GM10248 (cell line): ENCODE results near the gene GIMAP6.

Experiments used
- CTCF ChIA-PET: fragments of 300-600 bp; sonication (Branson Sonifier 250); formaldehyde crosslinking; extraction: SDS; loops from one replicate; lab custom pipeline; 2021; ENCODE audit warnings: antibody characterized with exemption; lab: Yijun Ruan, JAX
- POLR2A ChIA-PET: fragments of 350-650 bp; sonication (Branson Sonifier 250); formaldehyde crosslinking; extraction: SDS; loops from one replicate; lab custom pipeline; 2020; ENCODE audit warnings: antibody characterized with exemption; lab: Yijun Ruan, JAX
- DNase-seq: peaks from one replicate; pipeline ENCODE4 v3.0.0; 2012; ENCODE audit errors: extremely low spot score
- CTCF ChIP-seq: IDR thresholded peaks from 2 replicates; pipeline ENCODE4 v1.5.1; 2012; ENCODE audit warnings: mild to moderate bottlenecking, low read depth; ENCODE audit errors: extremely low read depth, missing control alignments, control extremely low read depth

The GIMAP6 gene

GRCh38 chr7:150660939-150661613 lies 28.9 kb upstream of the GIMAP6 start:
- POLR2A ChIA-PET: no interaction called here
- no peak for TF ChIP-seq CTCF
- no peak for DNase-seq
- CTCF ChIA-PET: interaction anchor here (0.9 kb wide), 1 partner anchor 11 kb away, joined by 3 read pairs; no protein-coding TSS in a partner anchor

- CTCF ChIA-PET: interaction anchor here (0.9 to 1.5 kb wide), 3 partner anchors 8 to 80 kb away, joined by 3 to 4 read pairs (median 3); partner anchors contain the start of genes GIMAP2 and GIMAP5
- POLR2A ChIA-PET: no interaction called here
- TF ChIP-seq CTCF: no peak
- no peak for DNase-seq
Observed at GRCh38 chr7:150657526-150657925, 25.3 kb upstream of the GIMAP6 start.

GRCh38 chr7:150656047-150656446 lies 23.9 kb upstream of the GIMAP6 start:
- ChIA-PET POLR2A (no interaction called here), CTCF (no interaction called here)
- no peak for DNase-seq
- TF ChIP-seq CTCF: no peak

GRCh38 chr7:150654692-150655091 lies 22.5 kb upstream of the GIMAP6 start:
- TF ChIP-seq CTCF: no peak
- CTCF ChIA-PET: no interaction called here

GRCh38 chr7:150649080-150649385 lies 16.8 kb upstream of the GIMAP6 start:
- no peak for TF ChIP-seq CTCF
- ChIA-PET CTCF (interaction anchor here (1.0 to 1.9 kb wide), 6 partner anchors 9 to 66 kb away, joined by 3 to 4 read pairs (median 4); partner anchors contain the start of gene GIMAP2), POLR2A (no interaction called here)
- no peak for DNase-seq

More at GRCh38 chr7:150654692-150655091, 22.5 kb upstream of the GIMAP6 start:
- POLR2A ChIA-PET: no interaction called here
- no peak for DNase-seq

- TF ChIP-seq CTCF: no peak
- POLR2A ChIA-PET: no interaction called here
- DNase-seq: no peak
- CTCF ChIA-PET: interaction anchor here (1.0 to 1.9 kb wide), 3 partner anchors 21 to 66 kb away, joined by 3 to 4 read pairs (median 4); partner anchors contain the start of gene GIMAP2
Observed at GRCh38 chr7:150648353-150649079, 16.3 kb upstream of the GIMAP6 start.
